Measurements from ENCODE around the gene ARL4D. TPM values are rescaled to one million over a fixed set of nuclear protein-coding genes. Genes with fewer than 3 reads are reported as not detected.
A peak's percentile ranks its signal among the peaks of the same experiment; 100 is the strongest.

The ARL4D gene, protein sequence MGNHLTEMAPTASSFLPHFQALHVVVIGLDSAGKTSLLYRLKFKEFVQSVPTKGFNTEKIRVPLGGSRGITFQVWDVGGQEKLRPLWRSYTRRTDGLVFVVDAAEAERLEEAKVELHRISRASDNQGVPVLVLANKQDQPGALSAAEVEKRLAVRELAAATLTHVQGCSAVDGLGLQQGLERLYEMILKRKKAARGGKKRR
- total RNA-seq = 14.8 TPM
- 112 TPM for polyA plus RNA-seq

DNA sequence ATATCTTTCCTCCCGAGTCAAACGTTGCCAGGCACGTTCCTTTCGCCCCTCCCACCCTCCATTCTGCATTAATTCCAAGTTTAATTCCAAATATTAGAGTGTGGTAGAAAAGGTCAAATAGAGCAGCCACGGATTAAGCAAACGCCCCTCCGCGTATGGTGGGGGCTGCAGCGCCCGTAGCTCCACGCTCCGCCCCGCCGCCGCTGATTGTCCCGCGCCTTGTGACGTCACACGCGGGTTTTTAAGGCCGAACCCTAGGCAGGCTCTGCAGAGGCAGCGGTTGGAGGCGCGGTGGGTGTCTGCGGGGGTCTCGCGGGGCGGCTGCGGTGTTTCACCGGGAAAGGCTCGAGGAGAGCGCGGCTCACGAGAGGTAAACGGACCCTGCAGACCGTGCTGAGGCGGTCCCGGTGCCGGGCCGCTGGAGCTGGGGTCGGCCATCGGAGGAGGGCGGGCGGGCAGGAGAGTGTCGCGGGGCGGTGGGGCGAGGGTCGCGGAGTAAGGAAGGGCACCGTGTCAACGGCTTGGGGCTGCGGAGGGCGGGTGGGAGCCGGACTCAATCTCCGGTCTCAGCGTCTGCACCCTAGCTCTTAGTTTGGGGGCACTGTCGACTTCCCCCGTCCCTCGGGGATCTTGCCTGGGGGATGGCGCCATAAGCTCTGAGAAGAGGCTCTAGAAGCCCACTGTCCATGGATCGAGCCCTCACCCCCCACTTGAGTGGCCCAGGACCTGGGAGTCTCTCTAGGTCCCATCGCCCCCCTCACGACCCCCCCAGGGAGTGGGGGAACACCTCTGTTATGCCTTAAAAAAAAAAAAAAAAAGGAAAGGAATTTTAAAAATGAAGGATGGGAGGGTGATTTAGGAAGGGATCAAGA is at the start of gene ARL4D:
TSS of gene ARL4D (plus strand) at position 270 of the 872 bp plus-strand sequence. CDS start 740 bp downstream, outside the sequence.
- no peaks in the 10 kb centered on the region for H3K4me1 ChIP-seq (ENCODE audit: insufficient read depth)
- peak within 1 kb of the TSS; percentile 85 for H3K27ac ChIP-seq (ENCODE audit: low read depth)
- DNase-seq (ENCODE audit: extremely low spot score) = no peak
- H3K4me3 ChIP-seq (ENCODE audit: low read depth, low read length) = peak within 1 kb of the TSS; percentile 78
- under 1% methylated on average over 64 of the region's 64 CpGs for WGBS
- H3K36me3 ChIP-seq (ENCODE audit: insufficient read depth) = no peaks in the 10 kb centered on the region

DNA sequence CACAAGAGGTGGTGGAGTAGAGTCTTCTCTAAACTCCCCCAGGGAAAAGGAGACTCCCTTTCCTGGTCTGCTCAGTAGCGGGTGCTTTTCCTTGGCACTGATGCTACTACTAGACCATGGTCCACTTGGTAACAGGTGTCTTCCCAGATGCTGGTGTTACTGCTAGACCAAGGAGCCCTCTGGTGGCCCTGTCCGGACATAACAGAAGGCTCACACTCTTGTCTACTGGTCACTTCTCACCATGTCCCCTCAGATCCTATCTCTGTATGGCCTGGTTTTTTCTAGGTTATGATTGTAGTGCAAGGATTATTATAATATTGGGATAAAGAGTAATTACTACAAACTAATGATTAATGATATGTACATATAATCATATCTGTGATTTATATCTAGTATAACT is 49.7 kb upstream of the ARL4D start:
- no peak for DNase-seq (ENCODE audit: extremely low spot score)
- no peaks in the 10 kb centered on the region for H3K4me1 ChIP-seq (ENCODE audit: insufficient read depth)
- WGBS = 96% methylated on average over 2 of the region's 2 CpGs
- H3K4me3 ChIP-seq (ENCODE audit: low read depth, low read length) = no peak overlapping the region
- no peak overlapping the region for H3K27ac ChIP-seq (ENCODE audit: low read depth)
- H3K36me3 ChIP-seq (ENCODE audit: insufficient read depth) = no peaks in the 10 kb centered on the region

DNA sequence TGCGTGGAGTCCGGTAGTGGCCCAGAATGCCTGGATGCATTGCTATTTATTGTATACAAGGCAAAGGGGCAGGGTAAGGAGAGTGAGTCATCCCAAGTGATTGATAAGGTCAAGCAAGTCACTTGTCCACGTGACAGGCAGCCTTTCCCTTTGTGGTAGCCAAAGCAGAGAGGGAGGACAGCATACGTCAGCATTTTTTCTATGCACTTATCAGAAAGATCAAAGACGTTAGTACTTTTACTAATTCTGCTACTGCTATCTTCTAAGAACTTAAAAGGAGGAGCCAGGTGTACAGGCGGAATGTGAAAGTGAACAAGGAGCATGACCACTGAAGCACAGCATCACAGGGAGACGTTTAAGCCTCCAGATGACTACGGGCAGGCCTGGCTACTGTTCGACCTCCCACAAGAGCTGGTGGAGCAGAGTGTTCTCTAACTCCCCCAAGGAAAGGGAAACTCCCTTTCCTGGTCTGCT is 47.9 kb upstream of the ARL4D start:
- no peak overlapping the region for H3K27ac ChIP-seq (ENCODE audit: low read depth)
- H3K4me1 ChIP-seq (ENCODE audit: insufficient read depth) = no peaks in the 10 kb centered on the region
- no peaks in the 10 kb centered on the region for H3K36me3 ChIP-seq (ENCODE audit: insufficient read depth)
- WGBS = 85% methylated on average over 9 of the region's 9 CpGs
- H3K4me3 ChIP-seq (ENCODE audit: low read depth, low read length) = no peak overlapping the region
- no peak for DNase-seq (ENCODE audit: extremely low spot score)

DNA sequence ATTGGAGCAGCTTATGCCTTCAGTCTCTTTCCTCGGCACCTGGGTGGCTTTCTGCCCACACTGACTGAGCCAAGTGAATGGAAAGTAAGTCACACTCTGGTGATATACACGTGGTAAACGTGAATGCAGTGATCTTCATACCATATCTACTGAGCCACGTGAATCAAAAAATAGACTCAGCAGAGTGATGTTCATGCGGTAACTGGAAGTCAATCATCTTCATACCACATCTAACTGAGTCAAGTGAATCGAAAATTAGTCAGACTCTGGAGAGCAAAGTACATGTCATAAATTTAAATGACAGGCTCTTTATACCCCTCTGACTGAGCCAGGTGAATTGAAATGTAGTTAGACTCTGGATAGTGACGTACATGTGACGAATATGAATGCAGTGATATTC is 47.1 kb upstream of the ARL4D start:
- 93% methylated on average over 8 of the region's 8 CpGs for WGBS
- no peak for DNase-seq (ENCODE audit: extremely low spot score)

DNA sequence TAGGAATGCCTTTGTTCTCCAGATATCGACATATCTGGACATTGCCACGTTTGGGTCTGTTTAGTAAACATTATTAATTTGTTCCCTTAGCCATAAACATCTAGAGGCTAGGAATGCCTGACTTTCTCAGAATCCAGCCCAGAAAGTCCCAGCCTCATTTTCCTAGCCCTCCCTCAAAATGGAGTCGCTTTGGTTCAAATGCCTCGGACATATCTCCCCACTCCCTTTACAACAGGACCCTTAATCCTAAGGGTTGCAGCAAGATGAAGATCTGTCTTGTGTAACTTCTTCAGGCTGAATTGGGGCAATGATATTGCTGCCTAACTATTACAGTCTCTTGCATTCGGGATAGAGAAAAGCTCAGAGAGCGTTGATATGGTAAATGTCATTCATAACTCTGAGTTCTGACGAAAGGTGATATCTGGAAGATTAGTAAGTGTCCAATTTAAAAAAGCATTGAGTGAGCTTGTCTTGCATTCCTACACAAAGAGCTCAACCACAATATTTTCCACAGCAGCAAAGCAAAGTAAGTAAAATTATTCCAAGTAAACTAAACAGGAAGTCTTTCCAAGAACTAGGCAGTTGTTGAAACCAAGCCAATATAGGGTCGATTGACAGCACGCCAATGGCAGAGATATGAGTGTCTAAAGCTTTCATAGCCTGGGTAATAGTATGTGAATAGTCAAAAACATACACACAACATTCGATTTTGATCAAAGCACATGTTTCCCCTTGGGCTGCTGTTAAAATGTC is 46.0 kb upstream of the ARL4D start:
- no peaks in the 10 kb centered on the region for H3K4me1 ChIP-seq (ENCODE audit: insufficient read depth)
- WGBS = 62% methylated on average over 10 of the region's 10 CpGs
- H3K36me3 ChIP-seq (ENCODE audit: insufficient read depth) = no peaks in the 10 kb centered on the region

More for the DNA sequence above, 47.1 kb upstream of the ARL4D start:
- H3K27ac ChIP-seq (ENCODE audit: low read depth) = no peak overlapping the region
- no peak overlapping the region for H3K4me3 ChIP-seq (ENCODE audit: low read depth, low read length)
- H3K4me1 ChIP-seq (ENCODE audit: insufficient read depth) = no peaks in the 10 kb centered on the region
- no peaks in the 10 kb centered on the region for H3K36me3 ChIP-seq (ENCODE audit: insufficient read depth)

DNA sequence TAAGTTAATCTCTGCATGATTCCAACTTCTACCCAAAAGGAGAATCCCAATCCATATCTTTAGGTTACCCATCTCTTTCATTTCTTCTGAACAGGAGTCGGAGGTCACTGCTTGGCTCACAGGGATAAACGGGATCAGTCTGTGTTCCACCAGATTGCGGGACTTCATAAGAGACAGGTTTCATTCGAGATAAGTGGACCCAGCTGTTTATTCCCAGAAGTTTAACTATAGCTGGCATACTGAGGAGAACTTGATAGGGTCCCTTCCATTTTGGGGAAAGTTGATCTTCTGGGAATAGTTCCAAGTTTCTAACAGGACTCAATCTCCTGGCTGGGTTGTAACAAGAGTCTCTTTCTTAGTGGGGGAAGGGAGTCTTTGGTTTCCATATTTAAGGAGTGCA is 45.4 kb upstream of the ARL4D start:
- no peaks in the 10 kb centered on the region for H3K36me3 ChIP-seq (ENCODE audit: insufficient read depth)
- DNase-seq (ENCODE audit: extremely low spot score) = no peak
- no peak overlapping the region for H3K4me3 ChIP-seq (ENCODE audit: low read depth, low read length)
- H3K27ac ChIP-seq (ENCODE audit: low read depth) = no peak overlapping the region
- H3K4me1 ChIP-seq (ENCODE audit: insufficient read depth) = no peaks in the 10 kb centered on the region
- 56% methylated on average over 4 of the region's 4 CpGs for WGBS

More for the DNA sequence above, 46.0 kb upstream of the ARL4D start:
- no peak for DNase-seq (ENCODE audit: extremely low spot score)
- H3K4me3 ChIP-seq (ENCODE audit: low read depth, low read length) = no peak overlapping the region
- no peak overlapping the region for H3K27ac ChIP-seq (ENCODE audit: low read depth)

DNA sequence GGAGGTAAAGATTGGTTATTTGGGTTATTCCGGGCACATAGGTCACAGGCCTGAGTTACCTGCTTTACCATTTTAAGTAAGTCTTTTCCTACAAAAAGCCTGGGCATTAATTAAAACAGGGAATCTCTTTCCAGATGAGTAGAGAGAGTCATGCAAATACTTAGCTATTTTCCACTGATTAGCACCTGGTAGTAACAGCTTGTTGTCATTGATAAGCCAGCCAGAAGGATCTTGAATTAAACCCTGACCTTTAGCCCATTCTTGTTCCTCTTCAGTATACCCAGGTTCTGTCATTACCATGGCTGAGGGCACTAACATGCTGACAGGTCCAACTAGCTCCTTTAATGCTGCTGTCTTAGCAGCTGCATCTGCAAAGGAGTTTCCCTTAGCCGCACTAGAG is 44.4 kb upstream of the ARL4D start:
- Histone ChIP-seq H3K4me3 (ENCODE audit: low read depth, low read length) (no peak overlapping the region), H3K4me1 (ENCODE audit: insufficient read depth) (no peaks in the 10 kb centered on the region), H3K36me3 (ENCODE audit: insufficient read depth) (no peaks in the 10 kb centered on the region), H3K27ac (ENCODE audit: low read depth) (no peak overlapping the region)
- DNase-seq (ENCODE audit: extremely low spot score) = no peak
- WGBS = 98% methylated on average over 2 of the region's 2 CpGs

DNA sequence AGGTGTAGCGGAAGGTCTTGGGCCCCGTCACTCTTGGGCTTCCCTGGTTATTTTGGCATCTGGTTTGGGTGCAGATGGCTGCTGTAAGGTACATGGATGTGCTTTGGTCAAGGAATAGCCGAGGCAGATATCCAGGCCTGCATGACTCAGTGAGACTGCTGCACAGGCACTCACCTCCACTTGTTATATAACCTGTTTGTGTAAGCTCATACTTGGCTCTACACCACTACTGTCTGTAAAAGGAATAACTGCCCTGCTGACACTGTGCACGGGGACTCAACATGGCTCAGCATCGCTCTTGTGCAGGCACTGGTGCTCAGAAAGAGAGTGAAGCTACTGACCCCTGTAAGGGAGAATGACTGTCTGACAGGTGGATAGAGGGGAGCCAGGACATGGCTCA is 42.3 kb upstream of the ARL4D start:
- no peak overlapping the region for H3K27ac ChIP-seq (ENCODE audit: low read depth)
- DNase-seq (ENCODE audit: extremely low spot score) = no peak
- no peak overlapping the region for H3K4me3 ChIP-seq (ENCODE audit: low read depth, low read length)
- no peaks in the 10 kb centered on the region for H3K4me1 ChIP-seq (ENCODE audit: insufficient read depth)
- H3K36me3 ChIP-seq (ENCODE audit: insufficient read depth) = no peaks in the 10 kb centered on the region
- 87% methylated on average over 5 of the region's 5 CpGs for WGBS

DNA sequence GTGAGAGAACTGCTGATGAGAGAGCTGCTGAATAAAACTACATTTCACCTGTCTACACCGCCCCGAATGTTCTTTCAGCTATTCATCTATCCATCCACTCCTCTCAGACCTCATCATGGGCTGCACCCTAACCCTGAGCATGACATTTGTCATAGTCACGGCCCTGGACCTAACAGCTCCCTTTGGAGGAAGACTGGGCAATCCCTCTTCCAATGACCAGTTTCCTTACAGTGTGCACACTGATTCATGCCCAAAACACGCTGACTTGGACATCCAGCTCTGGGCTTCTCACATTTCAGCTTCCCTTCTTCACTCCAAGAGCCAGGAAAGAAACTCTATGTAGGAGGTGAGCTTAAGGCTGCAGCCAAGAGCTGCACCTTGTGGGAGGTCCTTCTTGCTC is 41.8 kb upstream of the ARL4D start:
- Histone ChIP-seq H3K27ac (ENCODE audit: low read depth) (no peak overlapping the region), H3K4me3 (ENCODE audit: low read depth, low read length) (no peak overlapping the region), H3K36me3 (ENCODE audit: insufficient read depth) (no peaks in the 10 kb centered on the region), H3K4me1 (ENCODE audit: insufficient read depth) (no peaks in the 10 kb centered on the region)
- DNase-seq (ENCODE audit: extremely low spot score) = no peak
- 68% methylated on average over 4 of the region's 4 CpGs for WGBS

DNA sequence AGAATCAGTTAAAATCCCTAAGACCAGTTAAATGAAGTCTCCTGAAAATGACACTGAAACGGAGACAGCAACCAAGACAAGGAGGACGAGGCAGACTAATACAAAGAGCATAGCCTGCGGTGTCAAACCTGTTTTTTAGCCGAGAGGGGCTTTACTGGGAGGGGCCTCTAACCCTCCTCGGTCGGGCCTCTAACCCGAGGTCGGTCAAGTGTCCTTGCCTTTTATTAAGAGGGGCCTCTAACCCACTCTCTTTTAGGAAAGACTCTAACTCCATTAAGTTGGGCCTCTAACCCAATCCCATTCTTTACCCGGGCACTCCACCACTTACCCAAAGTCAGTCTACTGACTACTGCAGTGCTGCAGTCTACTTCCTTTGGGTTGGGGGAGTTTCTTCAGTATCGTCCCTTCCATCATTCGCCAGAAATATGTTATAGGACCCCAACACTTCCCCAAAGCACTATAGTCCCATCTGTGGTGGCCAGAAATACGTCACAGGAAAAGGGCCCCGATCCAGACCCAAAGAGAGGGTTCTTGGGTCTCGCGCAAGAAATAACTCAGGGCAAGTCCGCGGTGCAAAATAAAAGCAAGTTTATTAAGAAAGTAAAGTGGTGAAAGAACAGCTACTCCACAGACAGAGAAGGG is 39.2 kb upstream of the ARL4D start:
- 80% methylated on average over 17 of the region's 17 CpGs for WGBS
- no peak for DNase-seq (ENCODE audit: extremely low spot score)
- Histone ChIP-seq H3K27ac (ENCODE audit: low read depth) (peak overlapping the region; percentile 87), H3K36me3 (ENCODE audit: insufficient read depth) (no peaks in the 10 kb centered on the region), H3K4me1 (ENCODE audit: insufficient read depth) (no peaks in the 10 kb centered on the region), H3K4me3 (ENCODE audit: low read depth, low read length) (no peak overlapping the region)

DNA sequence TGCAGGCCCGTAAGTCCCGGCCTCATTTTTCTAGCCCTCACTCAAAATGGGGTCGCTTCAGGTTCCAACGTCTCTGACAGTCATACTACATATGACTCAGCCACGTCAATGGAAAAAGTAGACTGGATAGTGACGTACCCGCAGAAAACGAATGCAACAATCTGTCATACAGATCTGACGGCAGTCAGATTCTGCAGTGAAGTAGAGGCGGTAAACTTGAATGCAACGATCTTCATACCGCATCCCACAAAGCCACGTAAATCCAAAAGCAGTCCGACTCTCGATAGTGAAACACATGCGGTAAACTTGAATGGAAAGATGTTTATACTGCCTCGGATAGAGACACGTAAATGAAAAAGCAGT is 38.4 kb upstream of the ARL4D start:
- no peaks in the 10 kb centered on the region for H3K36me3 ChIP-seq (ENCODE audit: insufficient read depth)
- peak overlapping the region; percentile 40 for H3K4me3 ChIP-seq (ENCODE audit: low read depth, low read length)
- WGBS = 46% methylated on average over 18 of the region's 18 CpGs
- DNase-seq (ENCODE audit: extremely low spot score) = peak; percentile 69
- H3K27ac ChIP-seq (ENCODE audit: low read depth) = peak overlapping the region; percentile 87
- no peaks in the 10 kb centered on the region for H3K4me1 ChIP-seq (ENCODE audit: insufficient read depth)

DNA sequence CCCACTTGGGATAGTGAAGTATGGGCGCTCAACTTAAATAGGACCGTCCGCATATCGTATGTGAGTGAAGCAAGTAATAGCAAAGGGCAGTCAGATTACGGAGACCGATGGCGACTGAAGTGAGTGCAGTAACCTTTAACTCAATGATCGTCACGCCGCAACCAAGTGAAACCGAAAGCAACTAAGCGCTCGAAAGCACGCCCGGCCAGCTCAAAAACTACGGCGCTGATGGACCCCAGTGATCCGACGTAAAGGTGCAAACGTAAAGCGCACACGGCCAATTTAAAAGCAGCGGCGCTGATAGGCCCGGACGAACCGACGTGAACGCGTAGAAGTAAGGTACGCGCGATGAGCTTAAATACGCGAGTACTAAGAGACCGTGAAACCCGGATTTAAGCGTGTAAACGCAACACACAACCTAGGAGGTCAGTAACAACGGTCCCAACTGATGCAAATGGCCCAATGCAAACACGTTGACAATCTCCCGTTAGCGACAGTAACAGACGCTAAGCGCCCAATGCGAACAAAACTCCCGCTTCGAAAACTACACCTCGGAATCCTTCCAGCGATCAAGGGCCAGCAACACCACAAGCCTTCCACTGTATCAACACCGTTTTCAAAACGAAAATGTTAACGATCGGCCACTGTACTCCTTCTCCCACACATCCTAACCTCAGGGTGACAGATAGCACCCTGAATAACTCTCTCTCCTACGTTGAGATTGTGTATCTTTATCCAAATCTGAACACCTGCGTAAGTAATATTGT is 37.9 kb upstream of the ARL4D start:
- Histone ChIP-seq H3K36me3 (ENCODE audit: insufficient read depth) (no peaks in the 10 kb centered on the region), H3K27ac (ENCODE audit: low read depth) (peak overlapping the region; percentile 87), H3K4me1 (ENCODE audit: insufficient read depth) (no peaks in the 10 kb centered on the region), H3K4me3 (ENCODE audit: low read depth, low read length) (peak overlapping the region; percentile 40)
- under 1% methylated on average over 56 of the region's 56 CpGs for WGBS
- peak; percentile 98 for DNase-seq (ENCODE audit: extremely low spot score)

Data from urinary bladder (tissue), 4 donors.